GM19328 (cell line): ENCODE measurements around the gene VOPP1.

Experiments used
- ATAC-seq: cut with Tn5 transposase; IDR thresholded peaks from one replicate; pipeline ENCODE4 v1.9.1; 2021; ENCODE audit warnings: mild to moderate bottlenecking, moderate library complexity; ENCODE audit not compliant: unreplicated experiment

The VOPP1 gene

DNA sequence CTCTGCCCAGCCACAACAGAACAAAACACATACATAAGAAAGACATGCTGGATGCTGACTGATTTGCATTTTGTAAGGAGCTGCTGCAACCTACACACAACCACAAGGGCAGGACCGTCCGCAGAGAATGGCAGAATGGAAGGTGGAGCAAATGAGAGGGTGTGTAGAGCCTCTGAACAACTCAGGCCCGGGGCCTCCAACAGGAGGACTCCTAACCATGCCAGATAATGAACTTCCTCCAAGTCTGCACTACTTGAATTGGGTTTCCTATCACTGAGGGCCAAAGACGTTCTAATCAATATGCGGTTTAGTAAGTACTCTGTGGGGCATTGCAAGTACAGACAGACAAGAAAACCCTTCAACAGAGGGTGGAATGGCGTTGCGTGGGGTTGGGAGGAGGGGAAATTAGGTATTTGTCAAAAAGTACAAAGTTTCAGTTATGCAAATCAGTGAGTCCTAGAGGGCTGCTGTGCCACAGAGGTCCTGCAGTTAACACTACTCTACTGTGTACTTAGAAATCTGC, 14.6 kb downstream of the VOPP1 start:
- ATAC-seq = peak; percentile 79

DNA sequence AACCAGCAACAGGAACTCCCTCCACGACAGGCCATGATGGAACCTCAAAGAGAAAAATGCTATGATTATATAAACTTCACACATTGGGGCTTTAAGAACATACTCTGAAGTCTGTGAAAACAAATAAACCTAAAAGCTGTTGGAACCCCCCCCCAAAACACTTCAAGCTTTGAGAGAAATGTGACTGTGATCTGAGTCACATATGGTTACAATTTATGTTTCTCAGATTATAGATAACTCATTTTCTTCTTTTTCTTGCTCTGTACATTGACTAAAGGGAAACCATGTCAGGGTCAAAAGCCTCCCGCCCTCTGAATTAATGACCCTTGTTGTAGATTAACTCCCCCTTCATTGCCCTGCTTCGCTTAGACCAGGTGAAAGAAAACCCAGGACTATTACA, 15.8 kb downstream of the VOPP1 start:
- no peak for ATAC-seq

DNA sequence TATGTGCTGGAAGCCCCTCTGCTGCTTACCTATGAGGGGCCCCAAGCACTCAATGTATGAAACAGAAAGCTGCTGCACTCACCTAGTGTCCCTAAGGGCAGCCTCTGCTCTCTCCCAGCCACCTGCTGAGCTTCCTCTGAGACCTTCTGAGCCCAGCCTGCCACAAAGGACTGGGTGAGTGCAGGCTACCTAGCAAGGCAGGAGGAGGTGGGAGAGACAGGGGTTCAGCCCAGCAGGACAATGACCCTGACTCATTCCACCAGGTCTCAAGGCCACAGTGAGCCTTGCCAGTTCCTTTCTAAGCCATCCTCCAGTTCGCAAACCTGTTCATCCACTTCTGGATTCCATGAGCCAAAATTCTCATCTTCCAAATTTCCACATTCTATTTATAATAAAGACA, 16.3 kb downstream of the VOPP1 start:
- no peak for ATAC-seq

DNA sequence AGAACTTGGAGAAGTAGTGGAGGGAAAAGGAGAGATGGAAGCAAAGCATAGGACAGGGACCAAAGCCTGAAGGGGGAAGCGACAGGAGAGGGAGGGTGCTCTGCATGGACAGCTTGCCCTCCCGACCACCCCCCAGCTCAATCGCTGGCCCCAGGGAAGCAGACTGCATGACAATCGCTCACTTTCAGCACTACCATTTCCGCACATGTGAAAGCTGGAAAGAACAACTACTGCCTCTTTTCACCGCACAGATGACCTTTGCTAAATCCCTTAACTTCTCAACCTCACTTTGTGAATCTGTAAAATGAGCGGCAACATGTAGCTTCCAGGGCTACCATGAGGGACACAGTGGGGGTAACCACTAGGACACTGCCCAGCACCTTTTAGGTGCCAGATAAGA, 17.1 kb downstream of the VOPP1 start:
- ATAC-seq = no peak

DNA sequence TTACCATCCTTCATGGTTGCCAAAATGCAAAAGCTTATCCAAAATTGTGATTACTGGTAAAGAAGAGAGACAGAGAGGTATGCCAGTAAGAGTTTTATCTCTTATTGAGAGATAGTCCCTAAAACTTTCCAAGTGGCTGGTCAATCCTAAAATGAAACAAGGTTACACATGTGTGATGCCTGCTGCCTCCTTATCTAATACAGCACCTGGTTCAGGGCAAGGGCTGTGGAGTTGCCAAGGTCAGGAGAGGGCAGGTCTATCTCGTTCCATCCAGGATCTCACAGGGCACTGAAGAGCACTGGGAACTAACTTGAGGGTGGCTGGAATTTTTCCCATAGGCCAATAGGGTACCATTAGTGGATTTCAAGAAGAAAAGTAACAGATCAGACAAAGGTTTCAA, 18.3 kb downstream of the VOPP1 start:
- ATAC-seq = no peak

DNA sequence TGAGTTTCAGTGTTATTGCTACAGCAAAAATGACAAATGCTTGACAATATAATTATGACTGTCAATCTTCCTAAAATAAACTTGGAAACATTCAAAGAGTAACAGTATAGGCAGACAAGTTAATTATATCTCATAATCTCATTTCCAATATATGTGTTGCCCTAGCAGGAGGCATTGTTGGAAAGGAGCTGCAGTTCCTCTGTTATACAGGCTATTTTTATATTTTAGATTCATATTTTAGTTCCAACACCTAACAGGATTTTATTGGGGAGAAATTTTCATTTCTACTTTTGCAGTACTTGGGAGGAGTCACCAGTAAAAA, 19.3 kb downstream of the VOPP1 start:
- no peak for ATAC-seq

DNA sequence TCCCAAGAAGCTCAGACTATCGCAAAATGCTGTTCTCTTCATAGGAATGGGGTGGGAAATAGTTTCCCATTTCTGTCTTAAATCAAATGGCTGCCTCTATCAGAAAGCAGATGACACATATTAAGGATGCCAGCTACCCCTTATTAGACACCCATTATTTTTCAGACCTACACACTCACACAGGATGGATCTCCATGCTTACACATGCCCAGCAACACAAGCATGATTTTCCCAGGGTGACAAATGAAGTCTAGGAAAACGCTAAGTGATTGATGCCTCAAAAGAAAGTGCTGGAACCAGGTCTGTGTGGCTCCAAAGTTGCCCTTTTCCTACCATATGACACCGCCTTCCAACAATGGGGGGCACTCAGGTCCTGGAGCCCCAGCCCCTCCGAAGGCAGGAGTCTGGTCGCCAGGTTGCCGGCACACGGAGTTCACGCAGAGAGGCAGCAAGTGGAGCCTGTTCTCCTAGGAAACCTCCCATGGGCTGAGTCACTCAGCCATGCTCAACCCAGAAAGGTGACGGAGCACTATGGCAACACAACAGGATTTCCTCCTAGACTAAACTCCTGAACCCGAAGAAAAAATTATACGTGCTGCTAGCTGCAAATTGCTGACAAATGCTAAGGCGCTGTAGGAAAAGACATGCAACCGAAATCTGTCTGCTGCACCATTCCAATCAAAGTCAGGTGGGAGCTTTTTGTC, 19.8 kb downstream of the VOPP1 start:
- ATAC-seq = no peak

DNA sequence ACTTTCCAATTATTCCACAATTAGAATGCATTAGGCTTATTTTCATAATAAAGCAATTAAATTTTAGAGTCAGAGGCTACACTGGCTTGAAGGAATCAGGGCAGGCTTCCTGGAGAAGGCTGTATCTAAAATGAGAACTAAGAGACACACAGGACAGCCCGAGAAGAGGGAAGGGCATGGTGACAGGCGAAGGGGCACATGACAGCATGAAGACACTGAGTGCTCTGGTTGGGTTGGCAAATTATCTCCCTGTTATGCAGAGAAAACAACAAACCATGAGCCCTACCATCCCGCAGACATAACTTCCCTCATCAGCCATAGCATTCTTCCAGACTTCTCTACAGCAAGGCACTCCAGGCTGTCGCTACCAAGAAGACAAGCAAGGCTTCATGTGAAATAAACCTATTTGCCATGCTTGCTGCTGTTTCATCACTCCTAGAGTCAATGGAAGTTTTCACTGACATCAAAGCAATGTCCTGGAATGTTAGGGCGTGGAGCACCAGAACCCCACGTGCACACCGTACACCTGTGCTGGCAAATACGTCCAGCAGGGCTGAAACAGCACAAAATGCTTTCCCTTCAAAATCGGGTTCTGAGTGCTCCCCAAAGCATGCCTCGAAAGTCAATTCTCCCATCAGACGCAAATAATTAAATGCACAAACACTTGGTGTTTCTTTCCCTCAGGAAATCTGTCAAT, 21.3 kb downstream of the VOPP1 start:
- no peak for ATAC-seq

DNA sequence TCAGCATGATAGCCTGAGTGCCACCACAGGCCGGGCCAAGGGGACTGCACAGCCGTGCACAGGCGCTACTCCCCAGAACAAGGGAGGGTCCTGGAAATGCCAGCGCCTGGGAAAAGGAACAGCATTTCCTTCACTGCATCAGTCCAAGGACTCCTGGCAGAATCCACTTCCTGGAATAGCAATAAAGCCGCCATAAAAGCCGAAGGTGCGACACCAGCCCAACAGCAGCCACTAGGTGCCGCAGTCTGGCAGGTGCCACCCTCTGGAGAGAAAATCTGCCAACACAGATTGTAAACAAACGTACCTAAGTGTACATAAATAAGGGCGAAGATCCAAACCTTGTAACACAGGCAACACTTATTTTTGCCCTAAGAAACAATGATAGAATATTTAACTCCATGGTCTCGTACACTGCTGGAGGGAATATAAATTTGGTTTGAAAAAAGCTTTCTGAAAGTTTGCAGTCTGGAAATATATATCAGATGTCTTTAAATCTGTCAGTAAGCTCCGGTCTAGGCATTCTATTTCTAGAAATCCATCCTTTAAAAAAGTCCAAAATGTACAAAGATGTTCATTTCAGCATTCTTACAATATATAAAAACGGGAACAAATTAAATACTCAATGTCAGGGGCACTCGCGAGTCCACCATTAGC, 22.2 kb downstream of the VOPP1 start:
- ATAC-seq = no peak

DNA sequence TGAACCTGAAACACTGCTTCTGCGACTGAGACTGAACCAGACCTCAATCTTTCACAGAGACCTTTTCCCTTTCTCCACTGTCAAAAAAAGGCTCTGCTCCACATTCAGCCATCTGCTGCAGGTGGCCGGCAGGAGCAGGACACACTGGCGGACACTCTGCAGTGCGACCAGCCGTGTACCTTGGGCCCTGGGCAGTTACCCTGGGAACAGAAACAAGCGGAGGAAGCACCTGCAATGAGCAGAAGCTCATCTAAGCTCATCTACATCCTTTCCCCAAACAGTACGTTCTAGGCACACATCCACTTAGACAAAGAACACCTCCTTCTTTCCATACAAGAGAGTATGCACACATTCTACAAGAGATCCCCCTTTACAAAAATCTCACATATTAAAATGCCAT, 22.8 kb downstream of the VOPP1 start:
- no peak for ATAC-seq

DNA sequence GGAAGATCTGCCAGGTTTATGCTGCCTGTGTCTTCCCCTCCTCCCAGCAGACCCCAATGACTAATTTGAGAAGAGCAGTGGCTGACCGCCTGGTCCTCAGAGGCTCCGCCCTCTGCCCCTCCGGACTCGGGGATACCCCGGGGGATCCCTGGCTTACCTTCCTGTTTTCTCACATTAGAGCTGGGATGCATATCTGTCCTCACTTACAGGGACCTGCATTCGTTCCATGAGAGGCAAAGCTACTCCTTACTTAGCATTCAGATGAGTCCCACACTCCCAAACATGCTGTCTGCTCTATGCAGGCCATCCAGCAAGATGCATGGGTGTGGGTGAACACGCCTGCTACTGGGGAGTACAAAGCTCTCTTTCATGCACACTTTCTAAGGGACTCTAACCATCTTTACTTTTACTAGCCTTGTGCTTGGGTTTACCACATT, 24.0 kb downstream of the VOPP1 start:
- no peak for ATAC-seq

DNA sequence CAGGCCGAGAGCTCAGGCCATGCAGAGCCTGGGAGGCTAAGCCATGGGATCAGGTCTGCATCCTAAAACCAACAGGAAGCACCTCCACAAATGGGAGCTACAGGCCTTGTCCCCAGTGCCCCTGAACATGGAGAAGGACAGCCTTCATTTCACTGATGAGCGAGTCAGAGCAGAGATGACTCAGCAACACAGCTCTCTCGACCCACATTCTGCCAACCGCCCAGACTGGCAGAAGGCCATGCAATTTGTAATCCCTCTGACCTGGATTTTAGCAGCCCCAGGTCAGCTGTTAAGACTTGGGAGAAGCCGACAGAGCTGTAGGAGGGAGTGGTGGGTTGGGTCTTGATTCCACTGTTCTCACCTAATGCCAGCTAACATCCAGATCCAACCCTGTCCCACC, 25.5 kb downstream of the VOPP1 start:
- no peak for ATAC-seq

DNA sequence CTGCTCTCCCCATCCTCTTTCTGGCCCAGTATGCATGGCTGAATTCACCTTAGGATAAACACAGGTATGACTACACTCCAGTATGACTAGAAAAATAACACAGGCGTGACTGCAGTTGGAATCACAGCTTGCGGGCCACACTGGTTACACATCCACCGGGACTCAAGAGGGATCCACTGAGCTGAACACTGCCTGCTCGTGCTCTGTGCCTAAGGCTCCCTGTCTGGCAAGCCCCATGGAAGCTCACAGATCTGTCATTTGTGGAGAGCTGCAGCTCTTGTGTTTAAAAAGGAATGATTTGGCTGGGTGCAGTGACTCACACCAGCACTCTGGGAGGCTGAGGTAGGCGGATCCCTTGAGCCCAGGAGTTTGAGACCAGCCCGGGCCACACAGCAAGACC, 26.8 kb downstream of the VOPP1 start:
- no peak for ATAC-seq

DNA sequence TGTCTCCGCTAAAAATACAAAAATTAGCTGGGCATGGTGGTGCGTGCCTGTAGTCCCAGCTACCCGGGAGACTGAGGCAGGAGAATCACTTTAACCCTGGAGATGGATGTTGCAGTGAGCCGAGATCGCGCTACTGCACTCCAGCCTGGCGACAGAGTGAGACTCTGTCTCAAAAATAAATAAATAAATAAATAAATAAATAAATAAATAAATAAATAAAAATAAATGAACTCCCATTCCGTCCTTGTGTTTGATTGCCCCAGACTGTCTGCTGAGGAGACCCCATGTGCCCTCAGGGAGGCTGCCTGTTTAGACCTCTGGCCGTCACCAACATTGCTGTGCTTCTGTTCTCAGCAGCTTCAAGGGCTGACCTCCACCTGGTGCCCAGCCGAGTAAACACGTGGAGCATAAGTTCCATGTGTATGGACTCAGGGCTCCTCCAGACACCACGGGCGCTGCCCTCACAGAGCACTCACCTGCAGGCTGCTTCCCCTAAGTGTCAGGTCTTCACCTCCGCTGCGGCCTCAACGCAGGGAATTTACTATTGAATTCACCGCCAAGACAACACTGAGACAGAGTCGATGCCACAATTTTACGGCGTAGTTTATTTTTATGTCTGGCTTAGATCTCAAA, 32.0 kb downstream of the VOPP1 start:
- no peak for ATAC-seq

DNA sequence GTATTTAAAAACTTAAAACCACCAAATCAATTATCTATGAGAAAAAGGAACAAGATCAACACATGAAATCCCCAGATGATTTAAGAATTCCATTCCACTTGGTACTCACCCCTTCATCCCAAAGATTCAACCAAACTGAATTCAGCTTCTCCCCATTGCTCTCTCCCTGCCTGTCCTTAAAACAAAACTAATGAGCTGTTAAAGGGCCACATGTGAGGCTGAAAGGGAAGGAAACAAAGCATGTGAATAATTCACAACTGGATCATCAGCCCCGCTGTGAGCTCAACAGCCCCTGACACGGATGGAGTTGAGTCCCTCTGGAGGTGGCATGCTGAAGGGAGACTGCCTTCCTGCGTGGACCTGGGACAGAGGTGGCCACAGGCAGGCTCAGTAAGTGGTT, 32.9 kb downstream of the VOPP1 start:
- ATAC-seq = no peak

DNA sequence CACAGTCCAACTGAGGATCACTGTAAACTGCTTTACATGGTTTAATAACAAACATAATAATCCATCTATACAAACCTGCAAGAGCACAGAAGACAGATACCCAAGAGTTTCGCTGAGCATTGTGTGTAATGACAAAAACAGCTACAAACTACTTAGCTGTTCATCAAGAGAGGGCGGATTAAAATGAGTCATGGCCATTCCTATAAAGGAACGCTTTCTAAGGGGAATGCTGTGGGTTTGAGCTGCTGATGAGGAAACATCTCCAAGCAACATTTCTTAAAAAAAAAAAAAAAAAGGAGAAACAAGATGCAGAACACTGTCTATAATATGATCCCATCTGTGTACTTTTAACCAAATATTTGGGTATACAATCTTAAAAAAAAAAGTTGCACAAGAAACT, 33.8 kb downstream of the VOPP1 start:
- ATAC-seq = no peak

DNA sequence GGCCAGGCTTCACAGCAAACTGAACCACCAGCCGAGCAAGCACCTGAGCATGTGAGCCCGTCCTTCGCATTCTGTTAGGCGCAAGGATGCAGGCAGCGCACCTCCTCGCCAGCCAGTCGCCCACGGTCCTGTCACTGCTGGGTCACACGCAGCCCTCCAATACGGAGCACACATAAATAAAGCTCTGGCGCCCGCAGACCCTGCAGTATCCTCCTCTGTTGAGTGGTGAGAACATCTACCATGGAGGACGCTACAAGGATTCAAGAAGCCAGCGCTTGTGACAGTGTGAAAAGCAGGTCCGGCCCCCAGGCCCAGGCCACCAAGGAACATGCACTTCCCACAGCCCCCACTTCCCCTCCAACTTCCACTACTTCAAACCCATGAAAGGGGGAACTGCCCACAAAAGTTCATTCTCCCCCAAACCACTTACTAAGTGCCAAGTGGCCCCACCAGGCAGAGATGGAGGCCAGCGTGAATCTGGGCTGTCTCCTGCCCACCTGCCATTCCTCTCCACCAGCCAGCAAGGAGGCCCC, 34.8 kb downstream of the VOPP1 start:
- ATAC-seq = no peak

DNA sequence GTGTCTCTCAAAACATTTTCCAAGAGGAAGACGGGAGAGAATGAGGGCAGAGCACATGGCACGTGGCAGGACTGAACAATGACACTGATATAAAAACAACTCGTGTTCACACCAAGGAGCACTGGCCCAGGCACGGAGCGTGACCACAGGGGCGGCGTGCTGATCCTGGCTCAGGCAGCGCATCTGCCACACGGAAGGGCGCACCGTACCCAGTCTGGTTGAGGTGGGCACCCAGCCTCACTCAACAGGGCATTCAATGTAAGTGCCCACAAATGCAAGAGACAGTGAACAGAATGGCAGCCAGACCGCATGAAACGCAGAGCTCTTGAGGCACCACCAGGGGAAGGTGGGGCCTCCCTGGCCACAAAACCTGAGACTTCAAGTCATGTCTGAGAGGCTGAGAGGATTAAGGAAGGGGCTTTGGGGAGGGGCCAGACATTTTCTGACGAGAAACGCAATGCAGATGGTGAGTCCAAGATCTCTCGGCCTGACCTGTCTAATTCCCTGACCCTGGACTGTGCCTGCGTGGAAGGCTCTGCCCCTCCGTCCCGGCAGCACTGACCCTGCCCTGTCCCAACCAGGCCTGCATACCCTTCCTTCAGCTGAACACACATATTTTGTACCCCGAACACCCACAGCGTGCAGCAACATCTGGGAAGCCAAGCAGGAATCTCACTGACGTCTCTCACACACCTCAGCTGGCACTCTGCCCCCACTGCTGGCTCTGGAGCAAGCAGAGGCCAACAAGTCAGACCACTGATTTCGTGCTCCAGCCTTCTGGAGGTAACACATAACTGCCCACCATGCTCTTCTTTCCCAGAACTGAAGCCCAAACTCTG, 35.5 kb downstream of the VOPP1 start:
- ATAC-seq = no peak

DNA sequence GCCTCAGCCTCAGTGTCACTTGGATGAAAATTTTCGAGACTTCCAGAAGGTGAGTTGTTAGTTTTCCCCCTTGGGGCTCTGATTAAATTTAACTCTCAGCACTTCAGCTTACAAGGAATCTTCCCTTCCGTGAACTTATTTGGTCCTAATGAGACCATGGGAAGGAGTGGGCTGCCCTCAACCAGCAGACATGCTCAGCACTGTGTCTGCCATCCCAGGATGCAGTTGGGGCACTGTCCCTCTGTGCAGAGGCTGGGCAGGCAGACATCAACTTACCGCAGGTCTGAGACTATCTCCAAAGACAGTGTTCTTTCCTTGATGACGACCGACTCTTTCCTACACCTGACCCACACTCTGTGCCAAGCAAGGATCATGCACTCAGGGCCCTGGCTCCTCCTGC, 36.7 kb downstream of the VOPP1 start:
- ATAC-seq = no peak

DNA sequence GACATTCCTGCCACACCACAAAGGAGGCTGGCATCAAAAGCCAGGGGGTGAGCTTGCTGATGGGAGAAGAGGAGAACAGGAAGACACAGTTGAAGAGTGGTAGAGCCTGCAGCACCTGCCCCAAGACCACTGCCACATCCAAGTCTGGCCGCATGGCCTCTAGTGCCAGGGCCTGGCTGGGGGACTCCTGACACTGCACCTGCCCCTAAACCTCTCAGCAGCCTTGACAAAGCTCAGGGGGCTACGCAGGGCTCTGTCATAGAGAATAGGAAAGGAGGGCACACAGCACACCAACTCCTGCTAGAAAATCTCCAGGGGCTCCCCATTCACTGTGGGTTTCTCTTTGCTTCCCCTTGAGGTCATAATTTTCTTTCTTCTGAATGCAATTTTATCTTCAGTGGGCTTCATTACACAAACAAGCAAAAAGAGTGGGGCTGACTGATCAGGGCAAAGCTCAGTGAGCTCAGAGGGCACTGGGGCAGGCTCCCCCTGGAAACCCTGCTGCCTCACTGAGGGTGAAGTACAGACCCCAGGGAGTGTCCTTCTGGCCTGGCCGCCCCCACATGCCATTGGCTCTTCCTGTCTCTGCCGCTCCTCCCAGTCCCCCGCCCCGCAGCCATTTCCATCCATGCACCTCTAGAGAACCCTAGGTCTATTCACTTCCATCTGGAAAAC, 37.2 kb downstream of the VOPP1 start:
- ATAC-seq = no peak
